Esophagus muscularis mucosa (tissue), 4 donors: Measurements from ENCODE around the gene CASP3. TPM values are rescaled to one million over a fixed set of nuclear protein-coding genes. Genes with fewer than 3 reads are reported as not detected.

Experiments
- DNase-seq: peaks from one replicate; pipeline ENCODE4 v3.0.0-alpha.2; 2017; ENCODE audit errors: extremely low spot score
- H3K27ac ChIP-seq, 4 donors: fragments of 200-600 bp; sonication (generic); replicated peaks in 1 of 4; 1 replicate in 3 of 4; 2 replicates in 1 of 4; pipeline ENCODE4 v1.5.1; 2016 to 2019; ENCODE audit warnings: mild to moderate bottlenecking in 1 of 4
- H3K27me3 ChIP-seq, 4 donors: fragments of 200-600 bp; sonication (generic); one replicate each; pipeline versions ENCODE4 v1.5.1 to v1.6.0; 2016 to 2019
- H3K36me3 ChIP-seq, 4 donors: fragments of 200-600 bp; sonication (generic); one replicate each; pipeline ENCODE4 v1.5.1; 2016 to 2019
- H3K4me1 ChIP-seq, 4 donors: fragments of 200-600 bp; sonication (generic); one replicate each; pipeline ENCODE4 v1.5.1; 2016 to 2019
- H3K4me3 ChIP-seq, 4 donors: fragments of 200-600 bp; sonication (generic); 1 replicate in 2 of 4; 2 replicates in 2 of 4; pipeline ENCODE4 v1.5.1; 2016 to 2019; ENCODE audit warnings: mild to moderate bottlenecking in 4 of 4, moderate library complexity in 1 of 4
- H3K9me3 ChIP-seq, 4 donors: fragments of 200-600 bp; sonication (generic); 1 replicate in 3 of 4; 2 replicates in 1 of 4; pipeline ENCODE4 v1.5.1; 2016 to 2019
- EP300 ChIP-seq: sonication (generic); formaldehyde crosslinking; IDR thresholded peaks from one replicate; pipeline ENCODE4 v1.6.1; 2017; ENCODE audit warnings: antibody characterized with exemption
- POLR2A ChIP-seq: fragments of 450-650 bp; IDR thresholded peaks from one replicate; pipeline ENCODE4 v1.6.1; 2017; ENCODE audit warnings: antibody characterized with exemption, moderate library complexity, mild to moderate bottlenecking, low read depth
- POLR2AphosphoS5 ChIP-seq, 2 donors: sonication (generic); formaldehyde crosslinking; IDR thresholded peaks; one replicate each; pipeline ENCODE4 v1.6.1; 2017; ENCODE audit warnings: antibody characterized with exemption in 2 of 2
- WGBS: methylation state at CpG from one replicate; pipeline ENCODE4 v1.1.5; 2018; 5-methylcytosine and 5-hydroxymethylcytosine counted together
- intact Hi-C: fragments of 100-400 bp; cut with DNase I; formaldehyde crosslinking; loops from one replicate; pipeline ENCODE4 v1.15.1; 2023
- total RNA-seq, 4 donors: library from RNA; depleted of rRNA; stranded (reverse); fragments of >200 nt; gene quantifications; one replicate each; pipeline versions ENCODE4 v1.1.0 to v1.2.1, GENCODE V29; 2016
- TF ChIP-seq, protein P1 (sequence below), 3 experiments: fragments of 200-600 bp in 2 of 3; fragments of 450-650 bp in 1 of 3; sonication (generic) in 2 of 3; IDR thresholded peaks; one replicate each; pipeline ENCODE4 v1.5.1; 2017 to 2019; ENCODE audit warnings: antibody characterized with exemption in 3 of 3, mild to moderate bottlenecking in 2 of 3, moderate library complexity in 1 of 3

CASP3 gene
- 10 to 100 TPM; 11.3 to 18.6 (median 15.9) TPM for total RNA-seq

DNA sequence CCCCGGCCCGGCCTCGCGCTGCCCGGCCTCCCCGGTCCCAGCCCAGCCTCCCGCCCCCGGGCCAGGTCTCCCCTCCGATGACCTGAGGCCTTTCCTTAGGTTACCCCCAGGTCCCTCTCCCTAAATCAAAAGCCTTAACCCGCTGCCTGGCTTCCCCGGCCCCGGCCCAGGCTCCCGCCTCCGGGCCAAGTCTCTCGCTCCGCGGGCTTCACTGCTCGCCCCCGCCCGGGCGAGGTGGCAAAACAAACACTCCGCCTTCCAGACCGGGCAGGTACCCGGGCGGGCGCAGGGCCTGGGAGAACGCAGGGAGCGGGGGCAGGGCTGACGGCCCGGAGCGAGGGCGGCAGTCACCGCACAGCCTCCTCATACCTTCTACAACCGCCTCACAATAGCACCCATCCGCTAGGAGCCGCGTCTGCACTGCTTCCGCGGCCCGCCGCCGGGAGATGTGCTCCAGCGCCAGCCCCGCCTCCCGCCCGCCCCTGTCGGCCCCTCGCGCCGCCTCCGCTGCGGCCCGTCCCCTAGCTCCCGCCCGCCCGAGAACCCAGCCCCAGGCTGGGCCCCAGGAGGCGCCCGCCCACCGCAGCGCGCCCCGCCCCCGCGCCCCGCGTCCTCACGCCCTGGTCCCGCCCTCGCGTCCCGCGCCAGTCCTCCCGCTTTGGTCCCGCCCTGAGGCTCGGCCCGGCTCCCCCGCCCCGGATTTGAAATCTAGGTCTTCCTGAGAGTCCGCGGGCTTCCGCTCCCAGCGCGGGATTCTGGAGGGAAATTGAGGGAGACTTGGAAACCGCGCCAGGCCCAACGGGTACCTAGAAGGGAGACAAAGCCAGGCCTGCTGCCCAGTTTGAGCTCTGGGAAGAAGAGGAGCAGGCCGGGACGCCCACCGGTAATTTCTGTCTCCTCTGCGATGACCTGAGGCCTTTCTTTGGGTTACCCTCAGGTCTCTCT lies at the start of gene CASP3, which contains the start of gene PRIMPOL:
Gene CASP3, minus strand, starts transcription at position 422 of the 945 bp plus-strand sequence. CDS start 10,994 bp downstream, outside the sequence.
Gene PRIMPOL, plus strand, starts transcription at position 713 of the 945 bp plus-strand sequence. CDS start 7,403 bp downstream, outside the sequence.
- DNase-seq: peak; percentile 99
- intact Hi-C loops: loop anchor here (5.0 to 10.0 kb wide), 3 partner anchors 112 to 387 kb away; partner anchors contain the start of gene IRF2

DNA sequence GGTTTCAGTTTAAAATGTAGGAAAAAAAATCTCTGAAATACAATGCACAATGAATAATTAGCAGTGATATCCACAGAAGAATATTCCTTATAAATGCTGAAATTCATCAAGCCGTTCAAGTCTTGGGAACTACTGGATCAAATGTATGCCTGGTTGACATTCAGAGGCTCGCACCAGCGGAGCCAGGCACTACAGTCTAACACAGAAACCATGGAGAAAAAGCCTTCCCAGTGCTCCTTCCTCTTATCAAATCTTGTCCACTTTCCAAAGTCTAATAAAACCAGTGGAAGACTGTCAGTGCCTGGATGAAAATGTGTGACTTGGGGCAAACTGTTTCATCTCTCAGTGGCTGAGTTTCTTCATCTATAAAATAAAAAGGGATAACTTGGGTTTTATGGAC lies 48.7 kb upstream of the CASP3 start:
- intact Hi-C loops: no loop called here
- Histone ChIP-seq H3K9me3 (no peaks in the 10 kb centered on the region), H3K4me1 (peaks cover 15 to 26% (median 22%) of the 10 kb centered on the region in 4 donors), H3K36me3 (peaks cover 0 to 17% (median 3%) of the 10 kb centered on the region in 4 donors), H3K4me3 (peak overlapping the region in 1 of 4 donors; percentile 13), H3K27me3 (no peaks in the 10 kb centered on the region), H3K27ac (no peak overlapping the region)
- DNase-seq: no peak
- WGBS: 75% methylated on average over 3 of the region's 3 CpGs
- TF ChIP-seq, protein P1, sequence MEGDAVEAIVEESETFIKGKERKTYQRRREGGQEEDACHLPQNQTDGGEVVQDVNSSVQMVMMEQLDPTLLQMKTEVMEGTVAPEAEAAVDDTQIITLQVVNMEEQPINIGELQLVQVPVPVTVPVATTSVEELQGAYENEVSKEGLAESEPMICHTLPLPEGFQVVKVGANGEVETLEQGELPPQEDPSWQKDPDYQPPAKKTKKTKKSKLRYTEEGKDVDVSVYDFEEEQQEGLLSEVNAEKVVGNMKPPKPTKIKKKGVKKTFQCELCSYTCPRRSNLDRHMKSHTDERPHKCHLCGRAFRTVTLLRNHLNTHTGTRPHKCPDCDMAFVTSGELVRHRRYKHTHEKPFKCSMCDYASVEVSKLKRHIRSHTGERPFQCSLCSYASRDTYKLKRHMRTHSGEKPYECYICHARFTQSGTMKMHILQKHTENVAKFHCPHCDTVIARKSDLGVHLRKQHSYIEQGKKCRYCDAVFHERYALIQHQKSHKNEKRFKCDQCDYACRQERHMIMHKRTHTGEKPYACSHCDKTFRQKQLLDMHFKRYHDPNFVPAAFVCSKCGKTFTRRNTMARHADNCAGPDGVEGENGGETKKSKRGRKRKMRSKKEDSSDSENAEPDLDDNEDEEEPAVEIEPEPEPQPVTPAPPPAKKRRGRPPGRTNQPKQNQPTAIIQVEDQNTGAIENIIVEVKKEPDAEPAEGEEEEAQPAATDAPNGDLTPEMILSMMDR (IDR thresholded peaks at IDR 0.05): no peak
- TF ChIP-seq POLR2AphosphoS5 (IDR thresholded peaks at IDR 0.05) (no peak), POLR2A (no peak), EP300 (no peak)

More for the DNA sequence above, at the start of gene CASP3, which contains the start of gene PRIMPOL:
- H3K36me3 ChIP-seq: peaks cover 0 to 13% (median 0%) of the 10 kb centered on the region in 4 donors
- TF ChIP-seq EP300: no peak
- TF ChIP-seq POLR2A: peak; percentile 72
- TF ChIP-seq, protein P1 (IDR thresholded peaks at IDR 0.05): peak; percentile 14 to 42 (median 21)
- peak; percentile 80 to 95 for TF ChIP-seq POLR2AphosphoS5 (IDR thresholded peaks at IDR 0.05)
- peak within 1 kb of the TSS; percentile 79 to 99 (median 88) for H3K4me3 ChIP-seq
- H3K4me1 ChIP-seq: peaks cover 42 to 52% (median 50%) of the 10 kb centered on the region in 4 donors
- peak within 1 kb of the TSS; percentile 96 to 100 (median 98) for H3K27ac ChIP-seq
- no peaks in the 10 kb centered on the region for H3K27me3 ChIP-seq
- under 1% methylated on average over 34 of the region's 90 CpGs for WGBS
- H3K9me3 ChIP-seq: no peaks in the 10 kb centered on the region

DNA sequence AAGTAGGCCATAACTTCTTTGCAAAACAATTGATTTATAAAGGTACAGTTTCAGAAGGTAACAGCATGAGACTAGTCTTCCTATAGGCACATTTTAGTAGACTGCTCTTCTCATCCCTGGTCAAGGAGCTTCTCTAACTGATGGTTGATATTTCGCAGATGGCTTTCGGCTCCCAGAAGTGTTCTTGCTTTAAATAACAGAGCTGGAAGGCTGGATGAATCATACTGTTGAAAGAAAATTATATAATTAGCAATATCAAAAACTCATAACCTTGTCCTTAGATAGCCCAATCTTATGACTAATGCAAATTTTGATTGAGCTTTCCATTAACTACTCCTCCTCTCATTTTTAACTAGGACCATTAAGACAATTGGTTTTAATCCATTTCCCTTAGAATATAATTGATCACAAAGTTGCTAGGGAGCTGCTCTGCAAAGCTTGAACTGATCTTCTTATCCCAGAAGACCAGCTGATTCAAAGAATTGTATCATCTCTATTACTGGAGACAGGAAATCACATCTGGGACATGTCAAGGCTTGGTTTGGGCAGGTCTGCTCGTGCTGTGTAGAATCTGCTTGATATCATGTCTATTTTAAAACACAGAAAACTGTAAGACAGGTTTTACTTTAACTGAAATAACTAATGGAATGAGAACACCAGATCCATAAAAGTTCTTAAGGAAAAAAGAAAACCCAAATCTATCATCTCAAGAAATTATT lies 46.1 kb upstream of the CASP3 start:
- Histone ChIP-seq H3K4me1 (peaks cover 15 to 26% (median 22%) of the 10 kb centered on the region in 4 donors), H3K9me3 (no peaks in the 10 kb centered on the region), H3K4me3 (no peak overlapping the region), H3K27me3 (no peaks in the 10 kb centered on the region), H3K36me3 (peaks cover 0 to 30% (median 5%) of the 10 kb centered on the region in 4 donors), H3K27ac (peak overlapping the region in 3 of 4 donors; percentile 5 to 39 (median 26))
- peak in 1 of 2 donors; percentile 26 for TF ChIP-seq POLR2AphosphoS5 (IDR thresholded peaks at IDR 0.05)
- TF ChIP-seq, protein P1 (IDR thresholded peaks at IDR 0.05): no peak
- TF ChIP-seq POLR2A: no peak
- no peak for TF ChIP-seq EP300
- no peak for DNase-seq
- intact Hi-C loops: no loop called here
- 33% methylated on average over 3 of the region's 3 CpGs for WGBS

DNA sequence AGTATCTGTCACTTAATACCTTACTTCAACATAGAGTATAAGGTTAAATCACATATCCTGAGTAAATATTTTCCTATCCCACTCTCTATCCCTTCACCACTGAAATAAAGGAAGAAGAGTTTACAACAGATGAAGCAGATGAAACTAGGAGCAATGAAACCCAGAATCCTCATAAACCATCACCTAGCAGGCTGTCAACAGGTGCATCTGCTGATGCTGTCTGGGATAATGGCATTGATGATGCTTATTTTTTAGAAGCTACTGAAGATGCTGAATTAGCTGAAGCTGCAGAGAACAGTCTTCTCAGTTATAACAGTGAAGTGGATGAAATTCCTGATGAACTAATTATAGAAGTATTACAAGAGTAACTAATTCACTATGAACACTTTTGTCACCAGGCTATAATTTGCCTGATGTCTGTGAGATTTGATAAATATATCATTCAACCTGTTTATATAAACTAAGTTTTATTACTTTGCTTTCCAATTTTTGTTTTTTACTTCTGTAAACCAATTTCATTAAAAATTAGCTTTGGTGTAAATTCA lies 45.2 kb upstream of the CASP3 start:
- Histone ChIP-seq H3K4me3 (no peak overlapping the region), H3K4me1 (peaks cover 15 to 26% (median 22%) of the 10 kb centered on the region in 4 donors), H3K9me3 (no peaks in the 10 kb centered on the region), H3K27me3 (no peaks in the 10 kb centered on the region), H3K36me3 (peaks cover 0 to 30% (median 5%) of the 10 kb centered on the region in 4 donors), H3K27ac (peak overlapping the region in 1 of 4 donors; percentile 39)
- TF ChIP-seq POLR2AphosphoS5 (IDR thresholded peaks at IDR 0.05) (no peak), EP300 (no peak), POLR2A (no peak)
- TF ChIP-seq, protein P1 (IDR thresholded peaks at IDR 0.05): no peak
- DNase-seq: no peak
- intact Hi-C loops: no loop called here
